Esophagus muscularis mucosa (tissue), 4 donors: Measurements from ENCODE around the gene PHOX2B. TPM values are rescaled to one million over a fixed set of nuclear protein-coding genes. Genes with fewer than 3 reads are reported as not detected.

ENCODE experiments used
- DNase-seq: peaks from one replicate; pipeline ENCODE4 v3.0.0-alpha.2; 2017; ENCODE audit errors: extremely low spot score
- H3K27ac ChIP-seq, 4 donors: fragments of 200-600 bp; sonication (generic); replicated peaks in 1 of 4; 1 replicate in 3 of 4; 2 replicates in 1 of 4; pipeline ENCODE4 v1.5.1; 2016 to 2019; ENCODE audit warnings: mild to moderate bottlenecking in 1 of 4
- H3K27me3 ChIP-seq, 4 donors: fragments of 200-600 bp; sonication (generic); one replicate each; pipeline versions ENCODE4 v1.5.1 to v1.6.0; 2016 to 2019
- H3K36me3 ChIP-seq, 4 donors: fragments of 200-600 bp; sonication (generic); one replicate each; pipeline ENCODE4 v1.5.1; 2016 to 2019
- H3K4me1 ChIP-seq, 4 donors: fragments of 200-600 bp; sonication (generic); one replicate each; pipeline ENCODE4 v1.5.1; 2016 to 2019
- H3K4me3 ChIP-seq, 4 donors: fragments of 200-600 bp; sonication (generic); 1 replicate in 2 of 4; 2 replicates in 2 of 4; pipeline ENCODE4 v1.5.1; 2016 to 2019; ENCODE audit warnings: mild to moderate bottlenecking in 4 of 4, moderate library complexity in 1 of 4
- H3K9me3 ChIP-seq, 4 donors: fragments of 200-600 bp; sonication (generic); 1 replicate in 3 of 4; 2 replicates in 1 of 4; pipeline ENCODE4 v1.5.1; 2016 to 2019
- EP300 ChIP-seq: sonication (generic); formaldehyde crosslinking; IDR thresholded peaks from one replicate; pipeline ENCODE4 v1.6.1; 2017; ENCODE audit warnings: antibody characterized with exemption
- POLR2A ChIP-seq: fragments of 450-650 bp; IDR thresholded peaks from one replicate; pipeline ENCODE4 v1.6.1; 2017; ENCODE audit warnings: antibody characterized with exemption, moderate library complexity, mild to moderate bottlenecking, low read depth
- POLR2AphosphoS5 ChIP-seq, 2 donors: sonication (generic); formaldehyde crosslinking; IDR thresholded peaks; one replicate each; pipeline ENCODE4 v1.6.1; 2017; ENCODE audit warnings: antibody characterized with exemption in 2 of 2
- WGBS: methylation state at CpG from one replicate; pipeline ENCODE4 v1.1.5; 2018; 5-methylcytosine and 5-hydroxymethylcytosine counted together
- intact Hi-C: fragments of 100-400 bp; cut with DNase I; formaldehyde crosslinking; loops from one replicate; pipeline ENCODE4 v1.15.1; 2023
- total RNA-seq, 4 donors: library from RNA; depleted of rRNA; stranded (reverse); fragments of >200 nt; gene quantifications; one replicate each; pipeline versions ENCODE4 v1.1.0 to v1.2.1, GENCODE V29; 2016
- TF ChIP-seq, protein P1 (sequence below), 3 experiments: fragments of 200-600 bp in 2 of 3; fragments of 450-650 bp in 1 of 3; sonication (generic) in 2 of 3; IDR thresholded peaks; one replicate each; pipeline ENCODE4 v1.5.1; 2017 to 2019; ENCODE audit warnings: antibody characterized with exemption in 3 of 3, mild to moderate bottlenecking in 2 of 3, moderate library complexity in 1 of 3

The PHOX2B gene
- total RNA-seq, 4 donors from 2014 or later = 0.19 to 3.0 (median 0.66) TPM; not detected in 1

DNA sequence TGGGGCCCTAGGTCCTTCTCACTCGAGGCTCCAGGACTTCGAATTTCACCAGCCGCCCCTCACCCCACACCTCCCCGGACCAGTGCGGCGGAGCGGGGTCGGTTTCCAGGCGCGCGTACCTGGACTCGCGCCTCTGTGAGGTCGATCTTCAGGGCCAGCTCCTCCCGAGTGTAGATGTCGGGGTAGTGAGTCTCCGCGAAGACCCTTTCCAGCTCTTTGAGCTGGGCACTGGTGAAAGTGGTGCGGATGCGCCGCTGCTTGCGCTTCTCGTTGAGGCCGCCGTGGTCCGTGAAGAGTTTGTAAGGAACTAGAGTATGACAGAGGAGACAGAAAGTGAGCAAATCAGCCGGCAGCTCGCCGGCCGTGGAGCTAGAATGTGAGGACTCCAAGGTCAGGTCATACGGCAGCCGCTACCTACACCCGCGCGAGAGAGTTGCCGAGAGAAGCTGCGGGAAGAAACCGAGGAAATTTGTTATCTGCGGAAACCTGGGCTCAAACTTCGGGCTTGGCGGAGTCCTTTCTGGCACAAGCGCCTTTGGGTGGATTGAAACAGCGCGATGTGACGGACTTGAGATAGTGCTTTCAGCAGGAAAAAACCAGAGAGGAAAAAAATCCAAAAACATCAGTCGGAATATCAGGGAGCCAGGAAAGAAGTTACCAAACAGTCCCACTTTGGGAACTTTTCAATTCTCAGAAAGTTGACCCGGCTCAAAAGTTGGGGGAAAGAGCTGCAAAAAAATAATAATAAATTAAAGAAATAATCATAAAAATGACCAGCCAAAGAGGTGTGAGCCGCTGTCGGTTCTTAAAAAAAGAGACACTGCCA, 1.1 kb downstream of the PHOX2B start:
- intact Hi-C loops = no loop called here
- WGBS = 6% methylated on average over 33 of the region's 49 CpGs
- peaks cover 0 to 97% (median 54%) of the 10 kb centered on the region in 4 donors for H3K27me3 ChIP-seq
- H3K36me3 ChIP-seq = no peaks in the 10 kb centered on the region
- TF ChIP-seq, protein P1, sequence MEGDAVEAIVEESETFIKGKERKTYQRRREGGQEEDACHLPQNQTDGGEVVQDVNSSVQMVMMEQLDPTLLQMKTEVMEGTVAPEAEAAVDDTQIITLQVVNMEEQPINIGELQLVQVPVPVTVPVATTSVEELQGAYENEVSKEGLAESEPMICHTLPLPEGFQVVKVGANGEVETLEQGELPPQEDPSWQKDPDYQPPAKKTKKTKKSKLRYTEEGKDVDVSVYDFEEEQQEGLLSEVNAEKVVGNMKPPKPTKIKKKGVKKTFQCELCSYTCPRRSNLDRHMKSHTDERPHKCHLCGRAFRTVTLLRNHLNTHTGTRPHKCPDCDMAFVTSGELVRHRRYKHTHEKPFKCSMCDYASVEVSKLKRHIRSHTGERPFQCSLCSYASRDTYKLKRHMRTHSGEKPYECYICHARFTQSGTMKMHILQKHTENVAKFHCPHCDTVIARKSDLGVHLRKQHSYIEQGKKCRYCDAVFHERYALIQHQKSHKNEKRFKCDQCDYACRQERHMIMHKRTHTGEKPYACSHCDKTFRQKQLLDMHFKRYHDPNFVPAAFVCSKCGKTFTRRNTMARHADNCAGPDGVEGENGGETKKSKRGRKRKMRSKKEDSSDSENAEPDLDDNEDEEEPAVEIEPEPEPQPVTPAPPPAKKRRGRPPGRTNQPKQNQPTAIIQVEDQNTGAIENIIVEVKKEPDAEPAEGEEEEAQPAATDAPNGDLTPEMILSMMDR (IDR thresholded peaks at IDR 0.05) = no peak
- TF ChIP-seq EP300 (no peak), POLR2A (no peak), POLR2AphosphoS5 (IDR thresholded peaks at IDR 0.05) (no peak)
- peak; percentile 88 for DNase-seq
- no peak overlapping the region for H3K27ac ChIP-seq
- peaks cover 0 to 4% (median 4%) of the 10 kb centered on the region in 4 donors for H3K9me3 ChIP-seq
- H3K4me1 ChIP-seq = peaks cover 0 to 39% (median 21%) of the 10 kb centered on the region in 4 donors
- peak overlapping the region in 1 of 4 donors; percentile 7 for H3K4me3 ChIP-seq

DNA sequence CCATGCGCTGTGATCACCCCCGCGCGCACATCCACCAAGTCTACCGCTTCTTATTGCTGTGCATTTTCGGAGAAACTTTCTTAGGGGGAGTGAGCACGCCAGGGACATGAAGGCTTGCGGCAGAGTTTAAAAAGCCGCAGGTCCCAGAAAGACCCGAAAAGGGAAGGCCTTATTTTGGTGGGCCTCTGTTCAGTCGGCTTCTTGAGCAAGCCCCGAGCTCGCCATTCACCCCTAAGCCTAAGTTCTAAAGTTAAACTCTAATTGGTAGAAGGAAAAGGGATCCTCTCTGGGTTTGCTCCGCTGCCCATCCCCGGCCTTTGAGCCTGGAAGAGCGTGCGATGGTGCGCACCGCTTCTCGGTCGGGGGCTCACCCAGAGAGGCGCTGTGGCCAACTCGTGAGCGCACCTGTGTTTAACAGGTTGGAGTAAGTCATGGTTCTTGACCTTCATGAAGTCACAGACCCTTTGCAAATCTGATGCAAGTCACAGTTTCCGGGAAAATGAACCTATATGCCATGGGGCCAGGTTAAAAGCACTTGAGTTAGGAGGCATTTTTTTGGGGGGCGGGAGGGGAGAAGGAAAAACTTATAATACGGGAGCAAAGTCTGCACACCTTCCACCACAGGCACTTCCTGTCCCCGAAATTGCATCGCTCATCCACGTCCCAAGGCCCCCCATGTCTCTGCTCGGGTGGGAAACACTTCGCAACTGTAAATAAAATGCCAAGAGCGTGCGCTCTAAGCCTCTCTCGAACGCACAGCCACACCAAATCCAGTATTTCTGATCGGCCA, 1.9 kb downstream of the PHOX2B start:
- Histone ChIP-seq H3K9me3 (peaks cover 0 to 4% (median 4%) of the 10 kb centered on the region in 4 donors), H3K36me3 (no peaks in the 10 kb centered on the region), H3K27ac (no peak overlapping the region), H3K4me1 (peaks cover 0 to 35% (median 18%) of the 10 kb centered on the region in 4 donors), H3K27me3 (peaks cover 0 to 96% (median 52%) of the 10 kb centered on the region in 4 donors), H3K4me3 (peak overlapping the region in 1 of 4 donors; percentile 14)
- DNase-seq = peak; percentile 84
- TF ChIP-seq POLR2AphosphoS5 (IDR thresholded peaks at IDR 0.05) = no peak
- TF ChIP-seq, protein P1 (IDR thresholded peaks at IDR 0.05) = no peak
- TF ChIP-seq EP300 = no peak
- no peak for TF ChIP-seq POLR2A
- intact Hi-C loops = no loop called here
- WGBS = 8% methylated on average over 37 of the region's 37 CpGs

DNA sequence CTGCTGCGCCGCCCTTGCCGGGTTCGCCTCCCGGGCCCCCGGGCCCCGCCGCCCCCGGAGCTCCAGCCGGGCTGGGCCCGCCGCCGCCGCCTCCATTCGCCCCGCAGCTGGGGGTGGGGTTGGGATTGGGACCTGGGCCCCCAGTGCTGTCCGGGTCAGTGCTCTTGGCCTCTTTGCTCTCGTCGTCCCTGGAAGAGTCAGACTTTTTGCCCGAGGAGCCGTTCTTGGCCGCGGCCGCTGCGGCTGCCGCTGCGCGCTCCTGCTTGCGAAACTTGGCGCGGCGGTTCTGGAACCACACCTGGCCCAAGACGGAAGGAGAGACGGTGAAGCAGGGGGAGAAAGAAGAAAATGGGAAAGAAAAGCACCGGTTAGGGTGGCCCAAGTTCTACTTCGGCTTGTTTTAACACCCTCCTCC, 2.5 kb downstream of the PHOX2B start:
- H3K4me3 ChIP-seq = peak overlapping the region in 2 of 4 donors; percentile 14
- TF ChIP-seq, protein P1 (IDR thresholded peaks at IDR 0.05) = no peak
- no peak for TF ChIP-seq POLR2A
- TF ChIP-seq EP300 = no peak
- intact Hi-C loops = no loop called here
- WGBS = 5% methylated on average over 19 of the region's 36 CpGs
- H3K9me3 ChIP-seq = peaks cover 0 to 4% (median 4%) of the 10 kb centered on the region in 4 donors
- no peak overlapping the region for H3K27ac ChIP-seq
- peaks cover 0 to 93% (median 48%) of the 10 kb centered on the region in 4 donors for H3K27me3 ChIP-seq
- DNase-seq = no peak
- H3K36me3 ChIP-seq = no peaks in the 10 kb centered on the region
- H3K4me1 ChIP-seq = peaks cover 0 to 28% (median 15%) of the 10 kb centered on the region in 4 donors

DNA sequence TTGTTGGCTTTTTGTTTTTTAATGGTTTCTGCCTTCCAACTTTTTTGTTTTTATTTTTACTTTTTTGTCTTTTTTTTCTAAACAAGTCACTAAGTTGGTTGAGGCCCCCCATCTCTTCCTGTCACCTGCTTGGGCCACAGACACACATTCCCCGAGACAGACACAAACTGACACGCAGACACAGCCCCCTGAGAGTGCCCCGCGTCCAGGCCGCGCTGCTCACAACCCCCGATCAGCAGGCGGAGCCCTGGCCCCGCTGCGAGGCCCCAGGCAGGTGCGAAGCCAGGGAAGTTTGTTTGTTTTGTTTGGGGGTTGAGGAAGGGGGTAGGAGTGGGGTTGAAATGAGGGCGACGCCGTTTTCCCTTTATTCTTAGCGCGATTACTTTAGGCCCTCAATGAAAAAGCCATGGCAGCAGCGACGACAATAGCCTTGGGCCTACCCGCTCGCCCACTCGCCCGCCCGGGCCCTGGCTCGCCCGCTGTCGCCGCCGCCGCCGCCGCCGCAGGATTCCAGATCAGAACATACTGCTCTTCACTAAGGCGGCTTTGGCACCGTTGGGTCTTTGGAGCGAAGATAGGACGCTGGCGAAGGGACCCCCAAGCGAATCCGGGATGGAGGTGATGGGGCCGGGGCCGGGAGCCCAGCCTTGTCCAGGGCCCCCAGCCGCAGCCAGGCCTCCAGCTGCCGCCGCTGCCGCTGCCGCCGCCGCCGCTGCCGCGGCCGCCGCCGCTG, 3.1 kb downstream of the PHOX2B start:
- peak; percentile 34 for DNase-seq
- Histone ChIP-seq H3K36me3 (no peaks in the 10 kb centered on the region), H3K4me3 (no peak overlapping the region), H3K4me1 (peaks cover 0 to 25% (median 15%) of the 10 kb centered on the region in 4 donors), H3K27ac (no peak overlapping the region), H3K27me3 (peaks cover 0 to 93% (median 43%) of the 10 kb centered on the region in 4 donors), H3K9me3 (peaks cover 0 to 4% (median 4%) of the 10 kb centered on the region in 4 donors)
- intact Hi-C loops = no loop called here
- WGBS = 7% methylated on average over 47 of the region's 54 CpGs
- TF ChIP-seq EP300 (no peak), POLR2A (no peak)
- TF ChIP-seq, protein P1 (IDR thresholded peaks at IDR 0.05) = no peak
